IPS-15b (cell line): ENCODE results near the gene PDZD8.

Source experiments
- H3K27me3 ChIP-seq: one replicate; pipeline ENCODE4 v1.6.1; 2013; ENCODE audit warnings: low read length; ENCODE audit not compliant: control insufficient read depth, insufficient read depth
- H3K36me3 ChIP-seq: one replicate; pipeline ENCODE4 v1.6.1; 2013; ENCODE audit warnings: low read length; ENCODE audit not compliant: control insufficient read depth, insufficient read depth
- H3K4me1 ChIP-seq: one replicate; pipeline ENCODE4 v1.6.1; 2013; ENCODE audit warnings: mild to moderate bottlenecking, low read length; ENCODE audit not compliant: control insufficient read depth, insufficient read depth
- H3K4me3 ChIP-seq: one replicate; pipeline ENCODE4 v1.5.1; 2013; ENCODE audit warnings: low read depth, low read length
- H3K9ac ChIP-seq: one replicate; pipeline ENCODE4 v1.6.1; 2013; ENCODE audit warnings: low read depth, mild to moderate bottlenecking, low read length
- H3K9me3 ChIP-seq: one replicate; pipeline ENCODE4 v1.6.1; 2013; ENCODE audit warnings: mild to moderate bottlenecking, low read length; ENCODE audit not compliant: control insufficient read depth, insufficient read depth

Gene PDZD8

DNA sequence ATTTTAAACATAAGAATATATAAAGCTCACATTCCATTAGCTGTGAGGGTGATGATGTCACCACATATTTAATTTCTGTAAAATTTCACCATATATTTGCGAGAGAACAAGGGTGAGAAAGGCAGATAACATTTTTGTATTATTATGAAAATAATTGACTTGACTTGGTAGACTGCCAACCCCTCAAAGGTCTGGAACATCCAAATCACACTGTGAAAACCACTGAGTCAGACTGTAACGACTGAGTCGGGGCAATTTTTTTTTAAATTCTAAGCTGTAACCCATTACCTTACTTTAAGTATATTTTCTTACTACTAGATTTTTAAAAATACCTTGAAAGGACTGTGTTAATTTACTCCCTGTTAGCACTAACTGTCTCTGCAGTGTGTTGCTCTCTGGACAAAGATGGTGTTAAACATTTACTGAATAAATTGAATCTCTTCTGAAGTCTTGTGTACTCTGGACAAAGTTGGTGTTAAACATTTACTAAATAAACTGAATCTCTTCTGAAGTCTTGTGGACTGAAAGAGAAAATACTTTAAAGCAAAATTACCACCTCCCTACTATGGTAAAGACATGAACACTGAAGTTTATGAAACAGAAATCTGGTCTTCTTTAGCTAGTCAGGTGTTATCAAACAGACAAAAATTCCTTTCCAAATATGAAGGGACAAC is 14.1 kb downstream of the PDZD8 start:
- peaks cover 8% of the 10 kb centered on the region for H3K4me1 ChIP-seq
- no peaks in the 10 kb centered on the region for H3K36me3 ChIP-seq
- no peaks in the 10 kb centered on the region for H3K27me3 ChIP-seq
- H3K9me3 ChIP-seq: no peaks in the 10 kb centered on the region
- no peak overlapping the region for H3K9ac ChIP-seq
- no peak overlapping the region for H3K4me3 ChIP-seq

DNA sequence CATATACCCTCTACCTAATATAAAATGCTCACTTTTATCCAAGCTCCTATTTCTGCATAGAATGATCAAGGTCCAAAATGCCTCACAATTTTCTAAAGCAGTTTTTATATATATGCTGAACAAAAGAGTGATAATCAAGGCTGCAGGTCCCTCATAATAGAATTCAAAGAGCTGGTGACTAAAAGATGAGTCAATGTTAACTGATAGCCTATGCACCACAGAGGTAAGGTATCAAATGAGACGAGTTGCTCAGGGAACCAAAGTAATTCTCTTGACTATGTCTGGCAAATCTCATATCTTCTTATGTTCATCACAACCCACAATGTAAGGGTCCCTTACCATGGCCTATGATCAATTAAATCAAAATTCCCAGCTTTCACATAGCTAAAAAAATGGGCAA is 15.2 kb downstream of the PDZD8 start:
- no peak overlapping the region for H3K9ac ChIP-seq
- no peaks in the 10 kb centered on the region for H3K27me3 ChIP-seq
- H3K4me1 ChIP-seq: peaks cover 9% of the 10 kb centered on the region
- no peak overlapping the region for H3K4me3 ChIP-seq
- H3K9me3 ChIP-seq: no peaks in the 10 kb centered on the region
- no peaks in the 10 kb centered on the region for H3K36me3 ChIP-seq

DNA sequence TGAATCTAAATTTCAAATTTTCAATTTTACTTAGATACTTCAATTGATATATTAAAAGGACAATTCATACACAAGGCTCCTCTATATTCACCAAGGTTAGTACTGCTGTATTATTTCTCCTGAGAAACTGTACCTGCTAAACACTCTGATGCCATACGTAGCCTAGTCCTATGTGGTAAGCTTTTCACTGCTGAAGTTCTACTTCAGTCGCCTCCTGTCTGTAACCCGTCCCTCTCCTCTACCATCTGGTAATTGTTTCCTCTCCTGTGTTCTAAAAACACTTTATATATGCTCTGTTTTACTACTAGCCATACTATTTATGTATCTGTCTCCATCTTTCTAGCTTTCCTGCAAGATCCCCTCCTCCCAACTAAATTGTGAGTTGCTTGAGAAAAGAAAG is 20.2 kb downstream of the PDZD8 start:
- no peaks in the 10 kb centered on the region for H3K36me3 ChIP-seq
- H3K9me3 ChIP-seq: no peaks in the 10 kb centered on the region
- no peak overlapping the region for H3K4me3 ChIP-seq
- no peaks in the 10 kb centered on the region for H3K27me3 ChIP-seq
- no peak overlapping the region for H3K9ac ChIP-seq
- peaks cover 22% of the 10 kb centered on the region for H3K4me1 ChIP-seq

- no peak overlapping the region for H3K4me3 ChIP-seq
- H3K36me3 ChIP-seq: no peaks in the 10 kb centered on the region
- H3K9me3 ChIP-seq: no peaks in the 10 kb centered on the region
- H3K9ac ChIP-seq: no peak overlapping the region
- H3K4me1 ChIP-seq: peaks cover 28% of the 10 kb centered on the region
- H3K27me3 ChIP-seq: no peaks in the 10 kb centered on the region
Measured at GRCh38 chr10:117353684-117354083, 21.6 kb downstream of the PDZD8 start.

GRCh38 chr10:117352724-117353123 is 22.5 kb downstream of the PDZD8 start:
- no peaks in the 10 kb centered on the region for H3K27me3 ChIP-seq
- H3K4me1 ChIP-seq: peaks cover 34% of the 10 kb centered on the region
- H3K9me3 ChIP-seq: no peaks in the 10 kb centered on the region
- no peaks in the 10 kb centered on the region for H3K36me3 ChIP-seq
- no peak overlapping the region for H3K4me3 ChIP-seq
- no peak overlapping the region for H3K9ac ChIP-seq

DNA sequence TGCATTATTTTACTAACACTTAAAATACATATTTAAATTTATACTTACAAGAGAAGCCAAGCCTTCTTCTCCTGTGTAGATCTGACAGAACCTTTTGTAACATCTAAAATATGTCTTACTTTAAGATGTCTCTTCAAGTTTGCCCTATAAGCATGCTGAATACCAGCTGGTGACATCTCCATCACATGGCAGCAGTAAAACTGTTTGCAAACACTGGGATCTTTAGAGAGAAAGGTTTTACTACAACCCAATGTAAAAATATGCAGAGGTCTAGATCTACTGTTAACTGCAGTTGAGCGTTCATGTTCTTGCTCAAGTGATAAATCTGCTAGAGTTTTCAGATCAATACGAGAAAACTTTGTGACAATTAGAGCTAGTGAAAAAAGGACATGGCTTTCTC is 23.2 kb downstream of the PDZD8 start:
- H3K4me1 ChIP-seq: peaks cover 41% of the 10 kb centered on the region
- no peaks in the 10 kb centered on the region for H3K27me3 ChIP-seq
- H3K9me3 ChIP-seq: no peaks in the 10 kb centered on the region
- H3K36me3 ChIP-seq: no peaks in the 10 kb centered on the region
- H3K4me3 ChIP-seq: no peak overlapping the region
- no peak overlapping the region for H3K9ac ChIP-seq

- Histone ChIP-seq H3K4me3 (no peak overlapping the region), H3K27me3 (no peaks in the 10 kb centered on the region), H3K9ac (no peak overlapping the region), H3K36me3 (no peaks in the 10 kb centered on the region), H3K4me1 (peaks cover 44% of the 10 kb centered on the region), H3K9me3 (no peaks in the 10 kb centered on the region)
Measured at GRCh38 chr10:117351558-117351957, 23.7 kb downstream of the PDZD8 start.

DNA sequence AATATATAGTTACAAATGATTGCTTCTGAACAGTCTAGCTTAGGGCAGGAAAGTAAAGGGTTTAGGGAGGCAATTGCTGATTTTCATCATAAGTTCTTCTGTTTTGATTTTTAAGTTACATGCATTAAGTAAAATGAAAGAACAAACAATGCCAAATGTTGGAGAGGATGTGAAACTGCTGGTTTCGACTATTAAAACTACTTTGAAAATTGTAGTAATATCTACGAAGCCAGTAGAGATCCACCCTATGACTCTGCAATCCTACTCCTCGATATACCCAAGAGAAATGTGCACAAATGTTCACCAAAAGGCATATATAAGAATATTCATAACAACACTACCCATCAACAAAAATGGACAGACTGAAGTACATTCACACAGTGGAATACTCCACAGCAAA is 24.3 kb downstream of the PDZD8 start:
- H3K36me3 ChIP-seq: no peaks in the 10 kb centered on the region
- no peaks in the 10 kb centered on the region for H3K27me3 ChIP-seq
- no peak overlapping the region for H3K4me3 ChIP-seq
- no peaks in the 10 kb centered on the region for H3K9me3 ChIP-seq
- H3K4me1 ChIP-seq: peaks cover 44% of the 10 kb centered on the region
- H3K9ac ChIP-seq: no peak overlapping the region

- H3K4me3 ChIP-seq: no peak overlapping the region
- no peaks in the 10 kb centered on the region for H3K36me3 ChIP-seq
- no peak overlapping the region for H3K9ac ChIP-seq
- no peaks in the 10 kb centered on the region for H3K27me3 ChIP-seq
- peaks cover 43% of the 10 kb centered on the region for H3K4me1 ChIP-seq
- H3K9me3 ChIP-seq: no peaks in the 10 kb centered on the region
Measured at GRCh38 chr10:117348236-117348635, 27.0 kb downstream of the PDZD8 start.

GRCh38 chr10:117346574-117346973 is 28.7 kb downstream of the PDZD8 start:
- Histone ChIP-seq H3K9me3 (no peaks in the 10 kb centered on the region), H3K27me3 (no peaks in the 10 kb centered on the region), H3K4me1 (peaks cover 46% of the 10 kb centered on the region), H3K9ac (no peak overlapping the region), H3K4me3 (no peak overlapping the region), H3K36me3 (no peaks in the 10 kb centered on the region)

DNA sequence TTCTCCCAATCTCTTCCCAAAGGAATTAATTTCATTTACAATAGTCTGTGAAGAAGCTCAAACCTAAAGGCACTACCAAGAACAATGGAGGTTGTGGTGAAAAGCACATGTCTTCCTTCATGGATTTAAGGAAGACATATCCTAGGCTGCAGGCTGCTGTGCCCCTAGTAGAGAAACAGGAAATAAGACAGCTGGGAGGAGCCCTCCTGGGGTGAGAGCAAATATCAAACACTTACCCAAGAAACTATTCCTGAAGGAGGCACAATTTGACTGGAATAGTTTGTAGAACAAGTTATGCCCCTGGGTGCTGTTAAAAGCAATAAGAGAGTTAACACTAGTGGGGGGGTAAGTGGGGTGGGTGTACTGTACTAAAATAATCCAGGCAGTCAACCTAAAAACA is 30.1 kb downstream of the PDZD8 start:
- Histone ChIP-seq H3K4me3 (no peak overlapping the region), H3K9me3 (no peaks in the 10 kb centered on the region), H3K9ac (peak overlapping the region; percentile 24), H3K4me1 (peaks cover 57% of the 10 kb centered on the region), H3K36me3 (no peaks in the 10 kb centered on the region), H3K27me3 (no peaks in the 10 kb centered on the region)

- Histone ChIP-seq H3K4me1 (peaks cover 44% of the 10 kb centered on the region), H3K4me3 (no peak overlapping the region), H3K27me3 (no peaks in the 10 kb centered on the region), H3K9me3 (no peaks in the 10 kb centered on the region), H3K9ac (no peak overlapping the region), H3K36me3 (no peaks in the 10 kb centered on the region)
Measured at GRCh38 chr10:117342641-117343040, 32.6 kb downstream of the PDZD8 start.
